Natural killer cell (primary cell): ENCODE measurements around the gene TMEM98. TPM values are rescaled to one million over a fixed set of nuclear protein-coding genes. Genes with fewer than 3 reads are reported as not detected.

ENCODE experiments used
- ATAC-seq, 3 donors: fragments of 150-1000 bp in 2 of 3; fragments of 200-7000 bp in 1 of 3; cut with Tn5 transposase; 1 replicate in 1 of 3; 2 replicates in 2 of 3; pipeline ENCODE4 v1.10.0; 2021; ENCODE audit warnings: mild to moderate bottlenecking in 2 of 3, moderate library complexity in 2 of 3
- DNase-seq, 2 donors: peaks; one replicate each; pipeline versions ENCODE4 v3.0.0 to v3.0.0-alpha.2; 2013 to 2021; ENCODE audit warnings: mixed read lengths in 1 of 2
- H3K27ac ChIP-seq: one replicate; pipeline ENCODE4 v1.5.1; 2013; ENCODE audit warnings: mild to moderate bottlenecking, low read length
- H3K27me3 ChIP-seq: one replicate; pipeline ENCODE4 v1.6.1; 2013; ENCODE audit warnings: low read length; ENCODE audit not compliant: control insufficient read depth, insufficient read depth
- H3K36me3 ChIP-seq: one replicate; pipeline ENCODE4 v1.6.1; 2013; ENCODE audit warnings: low read length; ENCODE audit not compliant: control insufficient read depth, insufficient read depth
- H3K4me1 ChIP-seq: one replicate; pipeline ENCODE4 v1.6.1; 2013; ENCODE audit warnings: low read length; ENCODE audit not compliant: control insufficient read depth, insufficient read depth
- H3K4me3 ChIP-seq: one replicate; pipeline ENCODE4 v1.5.1; 2013; ENCODE audit warnings: low read length
- H3K9me3 ChIP-seq: one replicate; pipeline ENCODE4 v1.6.1; 2013; ENCODE audit warnings: low read length; ENCODE audit not compliant: control insufficient read depth, insufficient read depth
- H3K27ac Mint-ChIP-seq, 2 donors: one replicate each; pipeline ENCODE4 v1.8.0; 2022; ENCODE audit warnings: mild to moderate bottlenecking in 2 of 2, mixed read lengths in 2 of 2, moderate library complexity in 1 of 2
- H3K27me3 Mint-ChIP-seq, 2 donors: one replicate each; pipeline ENCODE4 v1.8.0; 2022; ENCODE audit warnings: low read depth in 2 of 2, mixed read lengths in 2 of 2
- H3K36me3 Mint-ChIP-seq: one replicate; pipeline ENCODE4 v1.8.0; 2022; ENCODE audit warnings: mixed read lengths
- H3K4me1 Mint-ChIP-seq, 2 donors: one replicate each; pipeline ENCODE4 v1.8.0; 2022; ENCODE audit warnings: mixed read lengths in 2 of 2
- H3K4me3 Mint-ChIP-seq: one replicate; pipeline ENCODE4 v1.8.0; 2022; ENCODE audit warnings: mild to moderate bottlenecking, moderate library complexity, mixed read lengths
- H3K9me3 Mint-ChIP-seq, 2 donors: one replicate each; pipeline ENCODE4 v1.8.0; 2022; ENCODE audit warnings: mixed read lengths in 2 of 2
- WGBS: methylation state at CpG from one replicate; pipeline ENCODE4 v1.1.7; 2013; ENCODE audit warnings: missing lambda C conversion rate; ENCODE audit not compliant: insufficient coverage; 5-methylcytosine and 5-hydroxymethylcytosine counted together
- intact Hi-C: fragments of 100-400 bp; cut with micrococcal nuclease; formaldehyde crosslinking; loops from one replicate; pipeline ENCODE4 v1.14.2; 2022
- total RNA-seq, 4 donors: library from RNA; stranded (reverse); fragments of 120-200 nt in 1 of 4; gene quantifications; one replicate each; pipeline versions ENCODE4 v1.2.3 to v1.2.4, GENCODE V29; 2013 to 2022
- TF ChIP-seq, protein P1 (sequence below): fragments of 200-600 bp; IDR thresholded peaks from one replicate; pipeline ENCODE4 v1.8.0; 2022; ENCODE audit warnings: antibody characterized with exemption

Gene TMEM98
- total RNA-seq, 3 donors from 2014 or later (not counting 1 experiment from before 2014, with no cell fraction given) = not detected

DNA sequence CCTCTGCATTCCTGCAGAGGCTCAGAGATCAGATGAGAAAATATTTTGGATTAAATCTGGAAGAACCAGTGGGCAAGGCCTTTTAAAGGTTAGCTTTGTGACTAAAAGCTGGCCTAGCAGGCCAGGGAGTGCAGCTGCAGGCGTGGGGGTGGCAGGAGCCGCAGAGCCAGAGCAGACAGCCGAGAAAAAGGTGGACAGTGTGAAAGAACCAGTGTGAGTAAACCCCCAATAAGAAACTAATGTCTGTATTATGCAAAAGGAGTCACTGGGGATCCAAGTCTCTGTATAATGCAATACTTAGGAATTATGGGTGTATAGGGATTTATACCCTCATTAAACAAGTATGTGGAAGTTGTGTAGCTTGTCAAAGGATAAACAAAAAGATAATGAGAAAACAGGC lies 42.3 kb downstream of the TMEM98 start:
- no peak overlapping the region for H3K4me3 Mint-ChIP-seq

DNA sequence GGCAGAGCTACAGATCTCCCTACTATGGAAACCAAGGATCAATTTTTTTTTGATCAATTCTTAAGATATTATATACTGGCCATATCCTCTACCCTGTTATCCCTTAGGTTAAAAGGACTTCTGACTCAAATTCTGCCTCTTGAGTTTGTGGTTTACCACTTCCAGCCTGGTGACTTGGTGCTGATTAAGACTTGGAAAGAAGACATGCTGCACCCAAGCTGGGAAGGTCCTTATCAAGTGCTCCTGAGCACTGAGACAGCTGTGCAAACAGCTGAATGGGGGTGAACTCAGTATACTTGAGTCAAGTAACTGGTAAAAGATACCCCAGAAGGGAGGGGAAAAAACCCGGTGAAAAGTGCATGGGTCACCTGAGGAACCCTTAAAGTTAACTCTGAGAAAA lies 43.2 kb downstream of the TMEM98 start:
- H3K4me1 Mint-ChIP-seq = no peaks in the 10 kb centered on the region
- no peak overlapping the region for H3K4me3 Mint-ChIP-seq
- intact Hi-C loops = no loop called here
- TF ChIP-seq, protein P1, sequence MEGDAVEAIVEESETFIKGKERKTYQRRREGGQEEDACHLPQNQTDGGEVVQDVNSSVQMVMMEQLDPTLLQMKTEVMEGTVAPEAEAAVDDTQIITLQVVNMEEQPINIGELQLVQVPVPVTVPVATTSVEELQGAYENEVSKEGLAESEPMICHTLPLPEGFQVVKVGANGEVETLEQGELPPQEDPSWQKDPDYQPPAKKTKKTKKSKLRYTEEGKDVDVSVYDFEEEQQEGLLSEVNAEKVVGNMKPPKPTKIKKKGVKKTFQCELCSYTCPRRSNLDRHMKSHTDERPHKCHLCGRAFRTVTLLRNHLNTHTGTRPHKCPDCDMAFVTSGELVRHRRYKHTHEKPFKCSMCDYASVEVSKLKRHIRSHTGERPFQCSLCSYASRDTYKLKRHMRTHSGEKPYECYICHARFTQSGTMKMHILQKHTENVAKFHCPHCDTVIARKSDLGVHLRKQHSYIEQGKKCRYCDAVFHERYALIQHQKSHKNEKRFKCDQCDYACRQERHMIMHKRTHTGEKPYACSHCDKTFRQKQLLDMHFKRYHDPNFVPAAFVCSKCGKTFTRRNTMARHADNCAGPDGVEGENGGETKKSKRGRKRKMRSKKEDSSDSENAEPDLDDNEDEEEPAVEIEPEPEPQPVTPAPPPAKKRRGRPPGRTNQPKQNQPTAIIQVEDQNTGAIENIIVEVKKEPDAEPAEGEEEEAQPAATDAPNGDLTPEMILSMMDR = no peak
- Histone ChIP-seq H3K27me3 (no peaks in the 10 kb centered on the region), H3K27ac (no peak overlapping the region), H3K36me3 (no peaks in the 10 kb centered on the region), H3K4me3 (no peak overlapping the region), H3K4me1 (no peaks in the 10 kb centered on the region), H3K9me3 (no peaks in the 10 kb centered on the region)
- WGBS = 0% methylated on average over 1 of the region's 1 CpG
- no peak overlapping the region for H3K27ac Mint-ChIP-seq
- DNase-seq (no peak), ATAC-seq (no peak)
- H3K9me3 Mint-ChIP-seq = no peaks in the 10 kb centered on the region
- peaks cover 16 to 21% of the 10 kb centered on the region in 2 donors for H3K27me3 Mint-ChIP-seq
- no peaks in the 10 kb centered on the region for H3K36me3 Mint-ChIP-seq

More for the DNA sequence above, 42.3 kb downstream of the TMEM98 start:
- no peak for ATAC-seq
- Mint-ChIP-seq H3K9me3 (no peaks in the 10 kb centered on the region), H3K4me1 (no peaks in the 10 kb centered on the region), H3K36me3 (no peaks in the 10 kb centered on the region), H3K27me3 (peaks cover 21 to 29% of the 10 kb centered on the region in 2 donors), H3K27ac (no peak overlapping the region)
- 80% methylated on average over 3 of the region's 3 CpGs for WGBS
- DNase-seq = no peak
- no peaks in the 10 kb centered on the region for H3K4me1 ChIP-seq
- H3K4me3 ChIP-seq = no peak overlapping the region
- TF ChIP-seq, protein P1 = no peak
- H3K27me3 ChIP-seq = no peaks in the 10 kb centered on the region
- no peak overlapping the region for H3K27ac ChIP-seq
- H3K36me3 ChIP-seq = no peaks in the 10 kb centered on the region
- intact Hi-C loops = no loop called here
- no peaks in the 10 kb centered on the region for H3K9me3 ChIP-seq

DNA sequence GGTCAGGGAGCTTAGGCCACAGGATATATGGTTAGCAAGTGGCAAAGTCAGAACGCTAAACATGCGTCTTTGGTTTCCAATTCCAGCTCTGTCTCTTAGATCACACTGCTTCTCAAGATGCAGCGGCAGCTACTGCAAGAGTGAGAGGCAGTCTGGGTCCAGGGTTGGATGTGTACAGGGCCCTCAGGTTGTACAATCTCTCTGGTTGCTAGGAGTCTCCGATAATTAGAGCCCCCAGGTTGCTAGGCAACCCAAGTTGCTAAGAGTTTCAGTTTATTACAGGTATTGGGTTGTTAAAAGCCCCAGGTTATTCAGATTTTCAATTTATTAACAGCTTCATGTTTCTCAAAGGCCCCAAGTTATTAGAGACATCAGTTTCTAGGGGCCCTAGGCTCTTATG lies 48.2 kb downstream of the TMEM98 start:
- DNase-seq (no peak), ATAC-seq (no peak)
- no peaks in the 10 kb centered on the region for H3K4me1 Mint-ChIP-seq
- peaks cover 0 to 6% of the 10 kb centered on the region in 2 donors for H3K27me3 Mint-ChIP-seq
- WGBS = 70% methylated on average over 4 of the region's 4 CpGs
- Histone ChIP-seq H3K27me3 (no peaks in the 10 kb centered on the region), H3K36me3 (no peaks in the 10 kb centered on the region), H3K4me1 (no peaks in the 10 kb centered on the region), H3K9me3 (peaks cover 3% of the 10 kb centered on the region), H3K27ac (no peak overlapping the region), H3K4me3 (no peak overlapping the region)
- H3K4me3 Mint-ChIP-seq = no peak overlapping the region
- H3K9me3 Mint-ChIP-seq = no peaks in the 10 kb centered on the region
- intact Hi-C loops = no loop called here
- no peaks in the 10 kb centered on the region for H3K36me3 Mint-ChIP-seq
- no peak overlapping the region for H3K27ac Mint-ChIP-seq
- TF ChIP-seq, protein P1 = no peak

DNA sequence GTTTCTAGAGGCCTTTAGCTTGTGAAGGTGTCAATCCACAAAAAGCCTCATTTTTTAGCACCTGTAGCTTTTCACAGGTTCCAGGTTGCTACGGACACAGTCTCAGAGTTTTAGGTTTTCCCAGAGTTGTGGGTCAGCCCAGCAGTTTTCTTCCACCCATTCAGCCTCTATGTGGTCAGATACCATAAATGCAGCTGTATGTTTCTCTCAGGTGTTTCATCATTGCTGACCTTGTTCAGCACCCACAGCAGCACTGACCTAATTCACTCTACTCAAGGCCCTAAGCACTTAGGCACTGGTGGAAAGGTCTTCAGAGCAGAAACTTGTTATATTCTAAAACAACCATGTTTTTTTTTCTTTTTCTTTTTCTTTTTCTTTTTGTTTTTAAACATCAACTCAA lies 48.7 kb downstream of the TMEM98 start:
- H3K9me3 Mint-ChIP-seq = no peaks in the 10 kb centered on the region
- DNase-seq (no peak), ATAC-seq (no peak)
- no peak overlapping the region for H3K27ac Mint-ChIP-seq
- H3K4me1 ChIP-seq = no peaks in the 10 kb centered on the region
- no peaks in the 10 kb centered on the region for H3K36me3 ChIP-seq
- WGBS = 53% methylated on average over 1 of the region's 1 CpG
- H3K4me1 Mint-ChIP-seq = no peaks in the 10 kb centered on the region
- intact Hi-C loops = no loop called here
- no peaks in the 10 kb centered on the region for H3K36me3 Mint-ChIP-seq
- no peaks in the 10 kb centered on the region for H3K27me3 ChIP-seq
- no peak overlapping the region for H3K4me3 Mint-ChIP-seq
- no peak overlapping the region for H3K27ac ChIP-seq
- H3K9me3 ChIP-seq = peaks cover 6% of the 10 kb centered on the region
- H3K27me3 Mint-ChIP-seq = peaks cover under 1 to 3% of the 10 kb centered on the region in 2 donors
- TF ChIP-seq, protein P1 = no peak
- no peak overlapping the region for H3K4me3 ChIP-seq
